GM19468 (cell line): Measurements from ENCODE around the gene SVEP1.
"Not testable (repeated sequence)": the region's sequence is repeated elsewhere in the genome, so short reads cannot be mapped to it uniquely, and the experiment has no call there.

ENCODE experiments used
- ATAC-seq: cut with Tn5 transposase; IDR thresholded peaks from one replicate; pipeline ENCODE4 v1.9.1; 2021; ENCODE audit warnings: mild to moderate bottlenecking, moderate library complexity, moderate number of reproducible peaks; ENCODE audit not compliant: unreplicated experiment; ENCODE audit errors: extremely low read depth

SVEP1 gene

DNA sequence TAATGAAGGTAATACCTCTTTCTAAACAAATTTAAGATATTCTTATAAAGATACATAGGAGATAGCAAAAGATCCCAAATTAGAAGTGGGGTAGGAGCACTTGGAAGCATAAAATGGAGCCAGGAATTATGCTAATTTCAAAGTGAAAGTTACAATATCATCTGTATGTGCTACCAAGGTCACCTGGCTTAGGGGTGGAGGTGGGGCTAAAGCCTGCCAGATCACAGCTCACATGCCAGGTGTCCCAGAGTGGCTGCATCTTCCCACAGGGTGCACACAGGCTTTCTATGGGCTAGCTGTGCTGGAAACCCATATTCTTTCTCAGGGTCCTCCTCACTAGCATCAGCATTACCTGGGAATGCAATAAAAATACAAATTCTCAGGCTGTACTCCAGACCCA lies 123.7 kb downstream of the SVEP1 start:
- no peak for ATAC-seq

DNA sequence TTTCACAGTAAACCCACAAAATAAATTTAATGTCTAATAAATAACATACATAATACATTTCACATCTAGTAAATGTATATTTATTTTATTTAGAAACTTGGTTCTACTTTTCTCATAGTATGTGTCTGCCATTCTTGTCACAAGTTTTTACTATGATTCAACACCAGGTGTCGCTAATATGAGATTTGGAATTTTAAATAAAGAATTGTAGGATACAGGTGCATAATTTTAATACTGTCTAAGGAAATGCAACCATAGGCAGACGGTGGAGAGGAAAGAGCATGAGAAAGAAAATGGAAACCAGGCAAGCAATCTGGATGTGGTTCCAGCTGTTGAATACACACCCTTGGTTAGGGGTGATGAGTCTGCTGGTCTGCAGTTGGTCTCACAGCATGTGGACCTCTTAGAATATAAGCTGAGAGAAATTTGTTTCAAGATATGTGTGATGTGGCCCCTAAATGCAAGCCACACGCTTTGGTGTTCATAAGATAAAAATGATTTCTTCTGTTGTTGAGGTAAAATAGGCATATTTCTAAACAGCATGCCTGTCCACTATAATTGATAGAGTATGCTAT lies 127.2 kb downstream of the SVEP1 start:
- no peak for ATAC-seq

DNA sequence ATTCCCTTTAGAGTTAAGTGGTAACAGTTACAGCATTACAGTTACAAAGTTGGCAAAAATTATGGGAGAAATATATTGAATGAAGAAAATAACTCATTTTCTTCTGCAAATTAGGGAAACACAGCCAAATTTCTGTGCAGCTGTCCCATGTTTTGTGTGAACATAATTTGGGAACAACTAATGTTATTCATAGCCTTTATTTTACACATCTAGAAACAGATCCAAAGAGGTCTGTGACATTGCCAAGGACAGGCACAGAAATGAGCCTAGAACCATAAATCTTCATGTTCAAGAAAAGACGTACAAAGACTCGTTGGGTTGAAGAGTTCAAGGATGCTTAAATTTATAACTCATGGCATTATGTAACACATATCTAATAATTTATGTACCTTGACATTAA lies 127.8 kb downstream of the SVEP1 start:
- no peak for ATAC-seq

DNA sequence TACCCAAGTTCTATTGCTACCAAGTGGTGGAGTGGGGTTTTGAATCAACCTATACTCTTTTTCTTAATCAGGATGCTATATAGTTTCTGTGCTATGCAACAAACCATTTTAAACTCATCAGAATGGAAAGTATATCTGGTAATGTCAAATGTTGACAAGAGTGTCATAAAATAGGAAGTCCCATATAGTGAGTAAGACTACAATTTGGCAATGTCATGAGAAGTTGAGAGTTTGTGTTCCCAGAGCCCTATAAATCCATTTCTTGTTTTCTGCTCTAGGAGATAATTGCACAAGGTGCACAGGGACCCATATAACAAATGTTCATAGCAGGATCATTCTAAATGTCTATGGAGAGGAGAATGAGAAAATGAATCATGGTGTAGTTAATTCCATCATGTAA lies 132.1 kb downstream of the SVEP1 start:
- ATAC-seq, result no peak

DNA sequence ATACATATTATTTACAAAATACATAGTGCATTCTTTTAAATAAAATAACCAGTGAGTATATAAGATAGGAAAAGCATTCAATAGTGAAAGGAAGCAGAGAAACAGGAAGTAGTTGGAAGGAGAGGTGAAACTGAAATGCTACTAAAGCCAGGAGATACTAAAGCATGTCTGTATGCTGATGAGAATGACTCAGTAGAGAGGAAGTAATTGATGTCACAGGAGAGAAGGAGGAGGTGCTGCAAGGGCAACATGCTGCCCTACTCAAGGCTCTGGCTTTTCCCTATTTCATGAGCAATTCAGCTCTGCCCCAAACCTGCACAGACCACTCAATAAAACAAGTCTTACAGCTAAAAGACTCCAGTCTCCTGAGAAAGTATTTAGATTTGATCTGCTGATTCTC lies 133.4 kb downstream of the SVEP1 start:
- ATAC-seq, result no peak

DNA sequence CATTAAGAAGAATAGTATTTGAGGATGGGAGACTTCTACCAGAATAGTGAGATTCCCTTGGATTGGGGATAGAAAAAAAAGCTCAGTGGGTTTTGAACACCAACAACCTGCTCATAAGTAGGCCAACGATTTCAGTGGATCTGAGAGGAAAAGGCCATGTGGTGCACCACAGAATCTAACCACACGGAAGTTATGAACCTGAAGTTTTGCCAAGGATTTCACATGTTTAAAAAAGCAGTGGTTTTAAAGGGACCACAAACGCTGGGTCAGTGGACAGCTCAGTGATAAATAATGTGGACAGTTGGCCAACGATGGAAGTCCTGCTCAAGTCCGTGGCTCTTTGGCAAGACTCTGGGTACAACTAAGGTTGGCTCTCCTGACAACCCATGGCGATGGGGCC lies 134.6 kb downstream of the SVEP1 start:
- no peak for ATAC-seq

DNA sequence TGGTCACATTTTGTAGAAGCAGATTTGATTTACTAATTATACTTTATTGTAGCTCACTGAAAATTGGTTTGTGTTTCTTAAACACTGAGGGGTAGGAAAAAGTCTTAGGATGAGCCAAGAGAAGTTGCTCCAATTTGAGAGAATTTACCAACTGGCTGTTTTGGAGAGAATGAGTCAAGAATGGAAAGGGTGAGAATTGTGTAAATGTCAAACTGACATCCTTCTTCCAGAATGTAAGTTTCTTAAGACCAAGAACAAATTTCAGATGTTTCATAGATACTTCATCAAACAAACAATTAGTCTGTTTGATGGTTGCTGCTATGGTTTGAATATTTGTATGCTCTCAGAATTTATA lies 135.7 kb downstream of the SVEP1 start:
- no peak for ATAC-seq

DNA sequence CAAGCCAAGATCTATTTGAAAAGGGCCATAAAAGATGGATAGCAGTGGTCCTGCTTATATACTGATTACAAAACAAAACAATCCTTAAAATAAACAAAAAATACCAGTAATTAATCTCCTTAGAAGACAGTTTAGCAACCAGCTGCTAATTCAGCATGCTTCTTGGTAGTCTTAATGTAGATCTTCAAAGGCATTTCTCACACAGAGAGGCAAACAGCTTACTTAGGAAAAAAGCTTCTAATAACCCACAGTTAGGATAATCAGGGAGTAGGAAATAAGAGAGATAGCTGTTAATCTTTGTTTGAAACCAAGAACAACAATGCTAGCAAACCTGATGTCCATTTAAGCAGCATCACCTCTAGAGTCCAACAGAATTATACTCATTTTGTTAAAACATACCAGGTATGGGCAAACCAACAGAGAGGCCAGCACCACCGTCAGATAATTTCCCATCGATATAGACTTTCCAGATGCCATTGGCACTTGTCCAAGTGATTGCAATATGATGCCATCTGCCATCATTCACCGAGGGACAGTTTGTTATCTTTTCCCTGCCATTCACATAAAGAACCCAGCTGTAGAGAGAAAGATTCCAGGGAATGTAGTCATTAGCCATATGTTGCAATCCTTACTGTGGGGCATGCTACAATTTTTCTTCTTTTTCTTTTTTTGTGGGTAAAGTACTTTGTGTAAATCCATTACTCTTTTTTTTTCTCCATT lies 136.2 kb downstream of the SVEP1 start:
- ATAC-seq, result no peak

DNA sequence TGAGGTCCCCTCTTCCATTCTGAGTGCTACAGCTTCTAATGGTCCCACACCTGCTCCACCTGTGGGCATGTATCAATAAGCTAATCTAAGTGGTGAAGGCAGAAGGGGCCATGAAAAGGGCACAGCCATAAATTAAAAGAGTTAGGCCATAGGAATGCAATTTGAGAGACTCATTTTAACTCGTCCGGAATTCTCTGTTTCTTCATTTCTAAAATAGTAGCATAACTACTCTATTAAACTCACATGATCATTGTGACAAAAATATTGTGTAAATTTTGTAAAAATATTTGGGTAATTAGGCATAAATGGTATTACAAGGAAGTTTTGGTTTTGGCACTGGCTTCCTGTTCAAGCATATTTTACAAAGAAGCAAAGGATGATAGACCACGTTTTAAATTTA lies 138.7 kb downstream of the SVEP1 start:
- no peak for ATAC-seq

DNA sequence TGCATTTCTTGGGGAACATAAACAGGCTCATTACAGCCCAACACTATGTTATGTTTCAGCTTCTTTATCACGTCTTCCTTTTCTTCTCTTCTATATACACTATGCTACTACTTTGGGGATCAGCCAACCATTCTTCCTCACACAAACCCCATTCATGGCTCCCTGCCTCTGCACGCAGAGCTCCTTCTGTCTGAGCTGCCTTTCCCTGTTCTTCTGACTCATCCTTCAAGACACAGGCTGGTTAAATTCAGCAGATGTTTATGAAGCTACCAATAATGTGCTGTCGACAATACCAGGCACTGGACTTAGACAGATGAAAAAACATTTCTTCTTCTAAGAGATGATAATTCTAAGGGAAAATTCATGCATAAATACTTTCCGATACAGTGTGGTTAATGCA lies 139.4 kb downstream of the SVEP1 start:
- no peak for ATAC-seq

DNA sequence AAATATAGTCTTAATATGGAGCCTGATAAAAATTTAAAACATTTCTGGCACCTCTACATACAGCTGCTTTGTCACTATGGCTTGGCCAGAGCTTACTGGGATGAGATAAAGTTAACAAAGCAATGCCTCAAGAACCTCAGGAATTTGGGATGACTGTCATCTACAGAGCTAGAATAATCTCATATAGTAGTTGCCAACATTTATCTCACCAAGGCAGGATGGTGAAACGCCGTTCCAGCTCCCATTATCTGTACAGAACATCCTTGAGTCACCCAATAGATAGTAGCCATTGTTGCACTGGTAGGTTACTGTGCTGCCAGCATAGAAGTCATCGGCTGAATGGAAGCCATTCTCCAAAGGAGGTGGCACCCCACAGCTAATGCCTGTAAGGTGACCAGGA lies 147.3 kb downstream of the SVEP1 start:
- ATAC-seq, result no peak

DNA sequence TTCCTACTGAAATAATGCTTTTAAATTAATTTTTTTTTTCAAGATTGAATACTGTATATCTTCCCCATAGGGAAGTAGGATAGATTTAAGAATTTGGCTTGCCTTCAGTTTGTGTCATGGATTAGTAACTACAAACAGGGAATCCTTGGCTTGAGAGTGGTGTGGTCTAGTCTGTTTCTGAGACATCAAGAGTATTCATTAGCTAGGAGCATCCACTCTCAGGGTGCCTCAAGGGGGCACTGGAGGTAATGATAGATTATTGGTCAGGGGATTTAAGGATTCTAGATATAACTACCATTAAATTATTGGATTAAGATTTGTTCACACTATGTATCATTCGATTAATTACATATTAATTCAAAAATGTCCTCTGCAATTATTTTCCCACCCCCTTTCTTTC lies 150.1 kb downstream of the SVEP1 start:
- ATAC-seq, result no peak

DNA sequence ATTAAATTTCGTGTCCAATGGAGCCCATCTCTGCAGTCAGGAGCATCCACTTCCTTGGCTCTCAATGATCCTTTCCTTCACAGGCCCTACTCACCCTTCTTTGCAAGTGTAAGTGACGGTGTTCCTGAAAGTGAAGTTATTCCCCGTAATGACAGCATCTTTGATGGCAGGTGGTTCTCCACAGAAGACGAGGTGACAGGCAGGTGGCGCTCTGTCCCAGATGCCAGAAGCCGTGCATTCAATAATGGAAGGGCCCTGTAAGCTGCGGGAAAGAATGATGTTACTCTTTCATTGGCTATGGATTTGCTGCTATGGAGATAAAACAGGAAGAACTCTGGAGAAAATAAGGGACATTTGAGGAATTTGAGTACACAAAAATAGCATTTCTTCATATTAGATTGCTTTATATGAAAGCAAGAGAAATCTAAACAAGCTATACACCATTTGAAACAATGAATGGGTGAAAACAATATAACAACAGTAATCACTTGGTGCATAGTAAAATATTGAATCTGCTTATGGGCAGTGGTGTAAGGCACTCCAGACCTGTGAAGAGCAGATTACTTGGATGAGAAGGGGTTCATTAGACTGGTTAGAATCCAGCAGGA lies 151.9 kb downstream of the SVEP1 start:
- no peak for ATAC-seq

DNA sequence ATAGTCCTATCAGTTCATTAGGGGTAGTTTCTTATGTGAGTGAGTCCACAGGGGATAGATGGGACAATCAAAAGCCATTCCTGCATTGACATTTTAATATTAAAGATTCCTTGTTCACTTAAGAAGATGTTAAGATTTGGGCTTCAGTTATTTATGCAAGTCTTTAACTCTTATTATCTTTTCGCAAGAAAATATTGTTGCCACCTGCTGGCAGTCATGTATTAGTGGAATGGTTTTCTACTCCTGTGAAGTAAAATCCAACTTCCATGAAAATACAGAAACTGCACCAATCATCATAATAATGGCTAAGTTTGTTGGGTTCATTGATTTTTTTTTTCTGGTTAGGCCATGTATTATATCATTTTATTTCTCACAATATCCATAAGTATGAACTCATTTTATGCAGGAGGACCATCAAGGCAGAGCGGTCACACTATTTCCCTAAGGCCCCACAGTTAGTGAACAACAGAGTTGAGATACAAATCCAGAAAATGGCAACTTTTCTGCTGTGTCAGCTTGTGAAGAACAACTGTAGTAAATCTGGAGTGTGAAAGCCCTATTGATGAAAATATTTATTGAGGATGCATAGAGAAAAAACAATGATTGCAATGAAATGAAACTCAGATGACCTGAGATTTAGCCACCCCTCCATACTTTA lies 153.4 kb downstream of the SVEP1 start:
- ATAC-seq, result no peak

DNA sequence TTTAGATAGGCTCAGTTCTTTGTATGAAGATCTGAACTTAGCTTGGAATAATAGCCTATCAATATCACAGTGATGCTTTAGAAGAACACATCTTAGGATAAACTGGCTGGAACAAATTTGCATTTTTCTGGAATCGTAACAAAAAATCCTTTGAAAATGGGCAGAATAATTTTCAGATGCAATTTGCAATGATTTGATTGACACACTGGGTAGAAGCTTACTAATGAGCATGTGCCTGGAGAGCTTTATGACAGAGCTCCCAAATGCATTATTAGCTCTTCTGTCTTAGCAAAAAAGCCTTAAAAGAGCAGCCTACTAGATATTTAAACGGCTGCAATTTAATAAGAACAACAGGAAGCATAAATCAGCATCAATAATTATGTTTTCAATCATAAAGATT lies 165.1 kb downstream of the SVEP1 start:
- ATAC-seq, result no peak

DNA sequence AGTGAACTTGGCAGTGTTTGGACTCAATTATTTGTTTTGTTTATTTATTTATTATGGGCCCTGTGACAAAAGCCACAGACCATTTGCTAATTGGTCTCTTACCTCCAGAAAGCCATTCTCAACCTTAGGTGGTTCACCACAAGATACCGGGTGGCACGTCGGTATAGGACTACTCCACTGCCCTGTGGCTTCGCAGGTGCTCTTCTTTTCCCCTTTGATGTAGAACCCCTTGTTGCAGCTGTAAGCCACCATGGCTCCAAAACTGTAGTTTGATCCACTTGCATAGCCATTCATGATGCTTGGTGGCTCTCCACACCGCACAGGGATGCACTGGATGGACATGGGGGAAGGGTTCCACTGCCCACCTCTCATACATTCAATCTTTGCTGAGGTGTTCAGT lies 168.6 kb downstream of the SVEP1 start:
- no peak for ATAC-seq

DNA sequence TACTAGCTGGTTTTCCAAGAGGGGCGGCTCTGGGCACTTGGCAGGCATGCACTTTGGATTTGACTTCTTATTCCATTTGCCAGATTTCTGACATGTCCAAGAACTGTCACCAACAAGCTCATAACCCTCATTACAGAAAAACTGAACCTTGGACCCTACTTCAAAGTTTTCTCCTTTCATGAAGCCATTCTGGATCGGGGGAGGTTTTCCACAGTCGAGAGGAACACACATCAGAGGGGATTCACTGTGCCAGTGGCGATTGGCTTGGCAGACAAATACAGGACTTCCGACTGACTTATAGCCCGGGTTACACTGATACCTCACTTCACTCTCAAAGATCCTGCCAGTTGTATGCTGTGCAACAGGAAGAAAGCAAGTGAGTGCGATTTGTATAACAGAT lies 170.9 kb downstream of the SVEP1 start:
- no peak for ATAC-seq

DNA sequence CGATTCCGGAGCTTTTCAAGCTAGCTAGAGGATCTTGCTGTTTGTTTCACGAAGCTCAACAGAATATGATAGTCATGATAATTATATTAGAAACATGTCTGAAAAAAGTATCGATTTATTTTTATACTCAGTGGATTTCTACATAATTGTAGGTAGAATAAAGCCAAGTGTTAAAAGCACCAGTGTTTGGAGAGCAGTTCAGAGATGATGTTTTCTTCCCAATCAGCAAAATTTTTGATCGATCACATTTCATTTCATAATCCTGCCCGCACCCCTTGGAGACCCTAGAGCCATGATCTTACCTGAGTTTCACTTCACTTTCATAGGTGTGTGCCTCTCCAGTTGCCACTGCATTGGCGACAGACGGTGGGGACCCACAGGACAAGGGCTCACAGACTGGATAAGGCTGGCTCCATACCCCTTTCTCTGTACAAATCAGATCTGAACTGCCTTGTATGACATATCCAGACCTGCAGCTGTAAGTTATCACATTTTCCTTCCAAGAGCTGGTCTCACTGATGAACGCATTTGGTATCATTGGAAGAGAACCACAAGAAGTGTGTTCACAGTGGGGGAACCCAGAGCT lies 173.6 kb downstream of the SVEP1 start:
- no peak for ATAC-seq

DNA sequence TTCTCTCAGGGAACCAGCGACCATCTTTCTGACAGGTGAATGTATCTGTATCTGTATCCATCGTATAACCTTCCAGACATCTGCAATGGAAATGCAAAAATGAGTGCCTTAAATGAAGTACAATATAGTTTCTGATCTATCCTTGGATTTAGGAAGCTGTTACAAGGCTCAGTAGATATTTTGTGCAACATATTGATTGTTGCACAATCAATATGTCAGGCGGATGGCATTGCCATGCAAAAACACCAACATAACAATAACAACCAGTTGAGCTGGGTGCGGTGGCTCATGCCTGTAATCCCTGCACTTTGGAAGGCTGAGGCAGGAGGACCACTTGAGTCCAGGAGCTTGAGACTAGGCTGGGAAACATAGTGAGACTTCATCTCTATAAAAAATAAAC lies 175.1 kb downstream of the SVEP1 start:
- ATAC-seq, result no peak

DNA sequence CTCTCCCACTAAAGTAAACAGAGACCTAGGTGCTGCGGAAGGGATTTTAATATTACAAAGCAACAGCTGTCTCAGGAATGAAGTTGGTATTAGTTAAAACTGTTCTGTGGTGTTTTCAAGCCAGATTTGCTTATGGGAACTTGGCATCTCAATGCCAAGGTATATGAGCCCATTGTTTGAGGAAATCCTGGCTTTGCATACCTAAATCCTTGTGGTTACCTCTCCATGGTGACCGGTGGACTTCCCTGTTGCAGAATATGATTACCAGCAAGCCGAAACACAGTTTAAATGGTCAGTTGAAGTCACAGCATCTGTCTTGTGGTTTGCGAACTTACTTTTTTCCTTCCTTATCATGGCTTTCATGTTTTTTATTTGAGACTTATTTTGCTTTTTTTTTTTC lies 179.6 kb downstream of the SVEP1 start:
- no peak for ATAC-seq

DNA sequence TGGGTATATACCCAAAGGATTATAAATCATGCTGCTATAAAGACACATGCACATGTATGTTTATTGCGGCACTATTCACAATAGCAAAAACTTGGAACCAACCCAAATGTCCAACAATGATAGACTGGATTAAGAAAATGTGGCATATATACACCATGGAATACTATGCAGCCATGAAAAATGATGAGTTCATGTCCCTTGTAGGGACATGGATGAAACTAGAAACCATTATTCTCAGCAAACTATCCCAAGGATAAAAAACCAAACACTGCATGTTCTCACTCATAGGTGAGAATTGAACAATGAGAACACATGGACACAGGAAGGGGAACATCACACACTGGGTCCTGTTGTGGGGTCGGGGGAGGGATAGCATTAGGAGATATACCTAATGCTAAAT lies 180.5 kb downstream of the SVEP1 start:
- ATAC-seq, result not testable (repeated sequence)
